Measurements from ENCODE around the gene SLC22A17. TPM values are rescaled to one million over a fixed set of nuclear protein-coding genes. Genes with fewer than 3 reads are reported as not detected.
A peak's percentile ranks its signal among the peaks of the same experiment; 100 is the strongest.

Gene SLC22A17
- total and polyA plus RNA-seq, 2 of the 13 experiments (the other 11 are each of a cell fraction or from before 2014, with no cell fraction given), result 0.95 to 1.1 TPM

GRCh38 chr14:23301969-23302289 is 50.8 kb downstream of the SLC22A17 start (continued):
- 0 out of 2 replicates have a peak, but pooled peaks have one; percentile 56 for TF ChIP-seq PRDM4 (CRISPR knock-in tag; IDR thresholded peaks at IDR 0.05; ENCODE audit: borderline replicate concordance)
- peak; percentile 65; the same call in 1 of the 2 replicates for TF ChIP-seq ADNP (CRISPR knock-in tag; IDR thresholded peaks at IDR 0.05)
- no peak for TF ChIP-seq ZNF607 (CRISPR knock-in tag; IDR thresholded peaks at IDR 0.05; ENCODE audit: borderline replicate concordance)
- TF ChIP-seq KLF15 (CRISPR knock-in tag; IDR thresholded peaks at IDR 0.05; ENCODE audit: borderline replicate concordance), result peak; percentile 90
- no peak for TF ChIP-seq CCAR2 (optimal IDR thresholded peaks at IDR 0.05; ENCODE audit: low read depth, low read length)
- peak; percentile 97 for TF ChIP-seq ZNF280D (CRISPR knock-in tag; IDR thresholded peaks at IDR 0.05)
- TF ChIP-seq ZNF576 (CRISPR knock-in tag; IDR thresholded peaks at IDR 0.05), result peak; percentile 93
- TF ChIP-seq GTF3A (CRISPR knock-in tag; conservative IDR thresholded peaks at IDR 0.05), result no peak
- no peak; the same call in 1 of the 2 replicates for TF ChIP-seq ZNF333 (CRISPR knock-in tag; IDR thresholded peaks at IDR 0.05; ENCODE audit: borderline replicate concordance)
- peak; percentile 100 for TF ChIP-seq ZNF33B (CRISPR knock-in tag; IDR thresholded peaks at IDR 0.05)
- TF ChIP-seq PITX1 (CRISPR knock-in tag; IDR thresholded peaks at IDR 0.05), result peak; percentile 83
- TF ChIP-seq ZMAT5 (CRISPR knock-in tag; IDR thresholded peaks at IDR 0.05; ENCODE audit: borderline replicate concordance, low read depth), result no peak
- TF ChIP-seq ZNF614 (CRISPR knock-in tag; IDR thresholded peaks at IDR 0.05; ENCODE audit: borderline replicate concordance), result peak; percentile 93
- peak; percentile 96 for TF ChIP-seq ZFAT (CRISPR knock-in tag; conservative IDR thresholded peaks at IDR 0.05)
- TF ChIP-seq PAWR (CRISPR knock-in tag; IDR thresholded peaks at IDR 0.05; ENCODE audit: borderline replicate concordance), result 0 out of 2 replicates have a peak, but pooled peaks have one; percentile 92
- no peak for TF ChIP-seq HNRNPUL1 (IDR thresholded peaks at IDR 0.05; ENCODE audit: low read depth, low read length)
- 0 out of 2 replicates have a peak, but pooled peaks have one; percentile 92 for TF ChIP-seq ZNF775 (CRISPR knock-in tag; IDR thresholded peaks at IDR 0.05; ENCODE audit: borderline replicate concordance)
- TF ChIP-seq ZSCAN29 (CRISPR knock-in tag; conservative IDR thresholded peaks at IDR 0.05), result no peak
- TF ChIP-seq DBP (CRISPR knock-in tag; IDR thresholded peaks at IDR 0.05; ENCODE audit: not compliant biosample characterization), result peak; percentile 91
- TF ChIP-seq TBX3 (IDR thresholded peaks at IDR 0.05; ENCODE audit: borderline replicate concordance), result peak; percentile 54; the same call in 1 of the 2 replicates
- TF ChIP-seq PHF8 (CRISPR knock-in tag; IDR thresholded peaks at IDR 0.05), result peak; percentile 94
- 0 out of 2 replicates have a peak, but pooled peaks have one; percentile 96 for TF ChIP-seq EED (CRISPR knock-in tag; IDR thresholded peaks at IDR 0.05)
- TF ChIP-seq ZNF136 (CRISPR knock-in tag; IDR thresholded peaks at IDR 0.05; ENCODE audit: low read depth), result peak; percentile 98; the same call in 1 of the 2 replicates
